Muscle layer of duodenum (tissue), 2 donors: ENCODE results near the gene LRRC45.

ENCODE experiments used
- H3K27ac ChIP-seq: one replicate; pipeline ENCODE4 v1.7.0; 2013; ENCODE audit warnings: mild to moderate bottlenecking, low read length
- H3K27me3 ChIP-seq: one replicate; pipeline ENCODE4 v1.7.0; 2013; ENCODE audit warnings: low read depth, mild to moderate bottlenecking, control low read depth, low read length
- H3K36me3 ChIP-seq, 2 donors: one replicate each; pipeline ENCODE4 v1.7.0; 2013; ENCODE audit warnings: low read length in 2 of 2, control low read depth in 1 of 2, mild to moderate bottlenecking in 1 of 2; ENCODE audit not compliant: insufficient read depth in 2 of 2, control insufficient read depth in 1 of 2
- H3K4me1 ChIP-seq, 2 donors: one replicate each; pipeline ENCODE4 v1.7.0; 2013; ENCODE audit warnings: low read length in 2 of 2, mild to moderate bottlenecking in 2 of 2, control low read depth in 1 of 2, moderate library complexity in 1 of 2; ENCODE audit not compliant: insufficient read depth in 2 of 2, control insufficient read depth in 1 of 2
- H3K4me3 ChIP-seq, 2 donors: one replicate each; pipeline ENCODE4 v1.7.0; 2013; ENCODE audit warnings: low read length in 2 of 2, low read depth in 1 of 2, mild to moderate bottlenecking in 1 of 2
- H3K9me3 ChIP-seq, 2 donors: one replicate each; pipeline ENCODE4 v1.7.0; 2013; ENCODE audit warnings: low read length in 2 of 2, control low read depth in 1 of 2, mild to moderate bottlenecking in 1 of 2; ENCODE audit not compliant: control insufficient read depth in 1 of 2
- donor health status: healthy.

LRRC45 gene

DNA sequence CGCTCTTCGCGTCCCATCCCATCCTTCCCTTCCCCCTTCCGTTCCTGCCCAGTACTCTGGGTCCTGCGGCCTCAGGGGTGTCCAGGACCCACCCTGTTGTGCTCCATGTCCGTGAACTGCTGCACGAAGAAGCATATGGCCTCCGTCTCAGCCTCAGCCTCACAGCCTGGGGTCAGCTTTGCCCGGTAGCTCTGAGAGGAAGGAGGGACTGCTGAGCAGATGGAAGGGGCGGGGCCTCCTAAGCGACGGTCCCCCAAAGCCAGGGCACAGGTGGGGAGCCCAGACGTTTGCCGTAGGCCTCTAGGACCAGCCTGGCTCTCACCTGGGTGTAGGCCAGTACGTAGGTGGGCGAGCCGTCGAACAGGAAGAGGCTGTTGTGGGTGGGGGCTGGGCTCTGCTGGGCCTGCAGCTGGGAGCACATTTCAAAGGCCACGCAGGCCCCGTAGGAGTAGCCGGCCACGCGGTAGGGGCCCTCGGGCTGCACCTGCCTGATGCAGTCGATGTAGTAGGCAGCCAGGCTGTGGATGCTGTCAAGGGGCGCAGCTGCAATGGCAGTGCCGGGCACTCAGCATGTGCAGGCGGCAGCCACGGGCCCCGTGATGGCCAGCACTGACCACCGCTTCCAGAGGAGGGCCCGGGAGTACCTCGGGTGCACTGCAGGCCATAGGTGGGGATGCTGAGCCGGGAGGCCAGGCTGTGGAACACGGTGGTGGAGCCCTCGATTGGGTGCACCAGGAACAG lies 57.1 kb downstream of the LRRC45 start:
- H3K9me3 ChIP-seq = no peaks in the 10 kb centered on the region
- peaks cover 0 to 63% of the 10 kb centered on the region in 2 donors for H3K36me3 ChIP-seq
- H3K27me3 ChIP-seq = no peaks in the 10 kb centered on the region

More for the DNA sequence above, 57.1 kb downstream of the LRRC45 start:
- H3K4me1 ChIP-seq = no peaks in the 10 kb centered on the region
- H3K27ac ChIP-seq = no peak overlapping the region
- H3K4me3 ChIP-seq = no peak overlapping the region
